ENCODE results near the gene STAU1.

DNA sequence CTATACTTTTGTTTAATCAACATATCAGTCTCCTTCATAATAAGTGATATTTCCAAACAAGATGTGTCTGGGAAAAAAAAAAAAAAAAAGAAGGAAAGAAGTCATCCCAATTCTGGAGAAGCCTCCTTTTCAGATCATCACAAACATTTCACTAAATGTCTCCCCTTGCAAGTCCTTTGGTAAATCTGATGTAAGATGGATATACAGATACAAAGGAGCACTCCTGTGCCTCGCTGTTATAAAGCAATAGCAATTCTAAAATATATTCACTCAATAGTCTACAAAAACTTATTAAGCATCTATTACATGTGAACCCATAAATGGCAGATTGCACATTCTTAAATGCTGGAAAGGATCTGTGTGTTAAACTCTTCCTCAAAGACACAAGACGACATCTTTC, 17.4 kb downstream of the STAU1 start:
- TF ChIP-seq, protein P1, sequence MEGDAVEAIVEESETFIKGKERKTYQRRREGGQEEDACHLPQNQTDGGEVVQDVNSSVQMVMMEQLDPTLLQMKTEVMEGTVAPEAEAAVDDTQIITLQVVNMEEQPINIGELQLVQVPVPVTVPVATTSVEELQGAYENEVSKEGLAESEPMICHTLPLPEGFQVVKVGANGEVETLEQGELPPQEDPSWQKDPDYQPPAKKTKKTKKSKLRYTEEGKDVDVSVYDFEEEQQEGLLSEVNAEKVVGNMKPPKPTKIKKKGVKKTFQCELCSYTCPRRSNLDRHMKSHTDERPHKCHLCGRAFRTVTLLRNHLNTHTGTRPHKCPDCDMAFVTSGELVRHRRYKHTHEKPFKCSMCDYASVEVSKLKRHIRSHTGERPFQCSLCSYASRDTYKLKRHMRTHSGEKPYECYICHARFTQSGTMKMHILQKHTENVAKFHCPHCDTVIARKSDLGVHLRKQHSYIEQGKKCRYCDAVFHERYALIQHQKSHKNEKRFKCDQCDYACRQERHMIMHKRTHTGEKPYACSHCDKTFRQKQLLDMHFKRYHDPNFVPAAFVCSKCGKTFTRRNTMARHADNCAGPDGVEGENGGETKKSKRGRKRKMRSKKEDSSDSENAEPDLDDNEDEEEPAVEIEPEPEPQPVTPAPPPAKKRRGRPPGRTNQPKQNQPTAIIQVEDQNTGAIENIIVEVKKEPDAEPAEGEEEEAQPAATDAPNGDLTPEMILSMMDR (IDR thresholded peaks at IDR 0.05 in 4 of 5, conservative IDR thresholded peaks at IDR 0.05 in 1 of 5), result no peak
- no peak for TF ChIP-seq POLR2A (IDR thresholded peaks at IDR 0.05)

Data from gastrocnemius medialis (tissue), 4 donors.